SK-N-SH (cell line): Measurements from ENCODE around the gene WTAP. TPM values are rescaled to one million over a fixed set of nuclear protein-coding genes. Genes with fewer than 3 reads are reported as not detected.

ENCODE experiments used
- CTCF ChIP-seq: fragments of 200-600 bp; sonication (generic); IDR thresholded peaks from 2 replicates; pipeline ENCODE4 v1.6.1; 2017; ENCODE audit warnings: antibody characterized with exemption, mild to moderate bottlenecking, moderate library complexity
- ELF1 ChIP-seq: IDR thresholded peaks from 2 replicates; pipeline ENCODE4 v1.4.0; 2012
- EP300 ChIP-seq, 2 experiments: IDR thresholded peaks; 2 replicates each; pipeline versions ENCODE4 v1.4.0 to v1.6.1; 2012; ENCODE audit warnings: borderline replicate concordance in 1 of 2, low read depth in 1 of 2, low read length in 1 of 2
- FOSL2 ChIP-seq: IDR thresholded peaks from 2 replicates; pipeline ENCODE4 v1.4.0; 2012; ENCODE audit warnings: low read depth, mild to moderate bottlenecking, moderate library complexity, borderline replicate concordance
- FOXM1 ChIP-seq: IDR thresholded peaks from 2 replicates; pipeline ENCODE4 v1.4.0; 2012; ENCODE audit warnings: low read depth, mild to moderate bottlenecking
- GATA2 ChIP-seq: sonication (generic); formaldehyde crosslinking; IDR thresholded peaks from 2 replicates; pipeline ENCODE4 v1.5.0; 2020; ENCODE audit warnings: mild to moderate bottlenecking, missing genetic modification reagents
- MEF2A ChIP-seq: IDR thresholded peaks from 2 replicates; pipeline ENCODE4 v1.4.0; 2012; ENCODE audit warnings: low read depth, borderline replicate concordance
- MXI1 ChIP-seq: IDR thresholded peaks from 2 replicates; pipeline ENCODE4 v1.6.1; 2012; ENCODE audit warnings: mild to moderate bottlenecking, low read depth, low read length, improper control_type of control experiment
- NFIC ChIP-seq: IDR thresholded peaks from 2 replicates; pipeline ENCODE4 v1.4.0; 2012; ENCODE audit warnings: borderline replicate concordance
- NRF1 ChIP-seq: IDR thresholded peaks from 2 replicates; pipeline ENCODE4 v1.6.1; 2012; ENCODE audit warnings: low read depth, mild to moderate bottlenecking, low read length
- RAD21 ChIP-seq: IDR thresholded peaks from 2 replicates; pipeline ENCODE4 v1.6.1; 2012; ENCODE audit warnings: mild to moderate bottlenecking, low read length
- RCOR1 ChIP-seq: fragments of 150-350 bp; IDR thresholded peaks from 2 replicates; pipeline ENCODE4 v1.6.1; 2017; ENCODE audit warnings: antibody characterized with exemption, low read length
- REST ChIP-seq: IDR thresholded peaks from 2 replicates; pipeline ENCODE4 v1.6.1; 2012; ENCODE audit warnings: mild to moderate bottlenecking, low read depth, low read length, moderate library complexity
- RFX5 ChIP-seq: IDR thresholded peaks from 2 replicates; pipeline ENCODE4 v1.6.1; 2012; ENCODE audit warnings: mild to moderate bottlenecking, improper control_type of control experiment, low read length
- RXRA ChIP-seq: IDR thresholded peaks from 2 replicates; pipeline ENCODE4 v1.4.0; 2012; ENCODE audit warnings: low read depth, mild to moderate bottlenecking, borderline replicate concordance
- TCF12 ChIP-seq: IDR thresholded peaks from 2 replicates; pipeline ENCODE4 v1.4.0; 2012
- USF1 ChIP-seq: IDR thresholded peaks from 2 replicates; pipeline ENCODE4 v1.4.0; 2012; ENCODE audit warnings: low read depth, borderline replicate concordance
- ZBTB33 ChIP-seq: IDR thresholded peaks from 2 replicates; pipeline ENCODE4 v1.4.0; 2012; ENCODE audit warnings: low read depth, borderline replicate concordance
- polyA plus RNA-seq, 3 experiments: library from polyadenylated mRNA; depleted of rRNA; stranded (reverse); fragments of >200 nt; gene quantifications; 2 replicates each; pipeline ENCODE4 v1.2.3, GENCODE V29; 2012

WTAP gene
- polyA plus RNA-seq, 1 of the 3 experiments (the other 2 are of a cell fraction): 12.8 TPM

GRCh38 chr6:159790149-159790955 is 63.0 kb downstream of the WTAP start, which contains the start of gene MRPL18 (continued):
- TF ChIP-seq CTCF (no peak), GATA2 (no peak), ELF1 (peak; percentile 93), RFX5 (no peak; the same call in 1 of the 2 replicates), MXI1 (peak; percentile 76), FOXM1 (no peak), TCF12 (no peak), RCOR1 (no peak), RAD21 (no peak), RXRA (no peak), NFIC (no peak), MEF2A (no peak), EP300 (IDR thresholded peaks at IDR 0.05; ENCODE audit: borderline replicate concordance in 1 of 2, low read depth in 1 of 2, low read length in 1 of 2) (no peak), REST (no peak), USF1 (no peak), FOSL2 (no peak), ZBTB33 (no peak), NRF1 (no peak)
